ENCODE results near the gene AMDHD2.
"Not testable (repeated sequence)": the region's sequence is repeated elsewhere in the genome, so short reads cannot be mapped to it uniquely, and the experiment has no call there.

Gene AMDHD2

GRCh38 chr16:2567506-2567905 is 47.3 kb downstream of the AMDHD2 start:
- no CpG with 5 or more reads among the region's 6 CpGs for WGBS, 2 experiments (ENCODE audit: insufficient coverage in 2 of 2)
- H3K9me3 ChIP-seq (ENCODE audit: control insufficient read depth, low read length); H3K4me1 ChIP-seq (ENCODE audit: control insufficient read depth, insufficient read depth, low read length, poor library complexity, severe bottlenecking); H3K27ac ChIP-seq (ENCODE audit: low read depth, low read length, severe bottlenecking); H3K4me3 ChIP-seq (ENCODE audit: extremely low read depth, insufficient read depth, low read length, poor library complexity, severe bottlenecking); H3K36me3 ChIP-seq (ENCODE audit: control insufficient read depth, insufficient read depth, low read length): not testable (repeated sequence)

- no CpG with 5 or more reads among the region's 11 CpGs for WGBS, 2 experiments (ENCODE audit: insufficient coverage in 2 of 2)
- H3K27ac ChIP-seq (ENCODE audit: low read depth, low read length, severe bottlenecking); H3K9me3 ChIP-seq (ENCODE audit: control insufficient read depth, low read length); H3K4me3 ChIP-seq (ENCODE audit: extremely low read depth, insufficient read depth, low read length, poor library complexity, severe bottlenecking); H3K4me1 ChIP-seq (ENCODE audit: control insufficient read depth, insufficient read depth, low read length, poor library complexity, severe bottlenecking); H3K36me3 ChIP-seq (ENCODE audit: control insufficient read depth, insufficient read depth, low read length): not testable (repeated sequence)
Observed at GRCh38 chr16:2568573-2568972, 48.4 kb downstream of the AMDHD2 start.

GRCh38 chr16:2572704-2573103 is 52.5 kb downstream of the AMDHD2 start:
- not testable (repeated sequence) for H3K27ac ChIP-seq (ENCODE audit: low read depth, low read length, severe bottlenecking); H3K4me1 ChIP-seq (ENCODE audit: control insufficient read depth, insufficient read depth, low read length, poor library complexity, severe bottlenecking); H3K36me3 ChIP-seq (ENCODE audit: control insufficient read depth, insufficient read depth, low read length); H3K9me3 ChIP-seq (ENCODE audit: control insufficient read depth, low read length); H3K4me3 ChIP-seq (ENCODE audit: extremely low read depth, insufficient read depth, low read length, poor library complexity, severe bottlenecking)
- WGBS, 2 experiments (ENCODE audit: insufficient coverage in 2 of 2) = no CpG with 5 or more reads among the region's 6 CpGs

DNA sequence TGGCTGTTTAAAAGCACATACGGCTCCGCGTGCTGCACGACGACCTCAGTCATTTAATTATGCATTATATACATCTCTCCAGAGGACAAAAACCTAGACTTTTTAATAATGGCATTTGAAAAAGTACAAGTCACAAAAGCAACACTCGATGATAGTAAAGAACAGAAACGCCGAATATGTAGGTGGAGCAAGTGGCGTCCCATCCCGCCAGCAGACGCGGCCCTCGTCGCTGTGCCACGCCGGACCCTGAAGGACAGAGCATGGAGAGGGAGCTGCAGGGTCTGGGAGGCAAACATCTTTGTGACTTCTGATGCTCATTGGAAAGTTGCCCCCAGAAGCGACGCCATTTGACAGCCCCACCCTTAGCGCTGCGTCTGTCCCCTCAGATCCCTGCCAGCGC is 55.7 kb downstream of the AMDHD2 start:
- H3K4me1 ChIP-seq (ENCODE audit: control insufficient read depth, insufficient read depth, low read length, poor library complexity, severe bottlenecking); H3K27ac ChIP-seq (ENCODE audit: low read depth, low read length, severe bottlenecking); H3K9me3 ChIP-seq (ENCODE audit: control insufficient read depth, low read length); H3K36me3 ChIP-seq (ENCODE audit: control insufficient read depth, insufficient read depth, low read length); H3K4me3 ChIP-seq (ENCODE audit: extremely low read depth, insufficient read depth, low read length, poor library complexity, severe bottlenecking): not testable (repeated sequence)
- 100% methylated on average over 5 of the region's 21 CpGs; no CpG with 5 or more reads in 1 of the 2 experiments for WGBS, 2 experiments (ENCODE audit: insufficient coverage in 2 of 2)

DNA sequence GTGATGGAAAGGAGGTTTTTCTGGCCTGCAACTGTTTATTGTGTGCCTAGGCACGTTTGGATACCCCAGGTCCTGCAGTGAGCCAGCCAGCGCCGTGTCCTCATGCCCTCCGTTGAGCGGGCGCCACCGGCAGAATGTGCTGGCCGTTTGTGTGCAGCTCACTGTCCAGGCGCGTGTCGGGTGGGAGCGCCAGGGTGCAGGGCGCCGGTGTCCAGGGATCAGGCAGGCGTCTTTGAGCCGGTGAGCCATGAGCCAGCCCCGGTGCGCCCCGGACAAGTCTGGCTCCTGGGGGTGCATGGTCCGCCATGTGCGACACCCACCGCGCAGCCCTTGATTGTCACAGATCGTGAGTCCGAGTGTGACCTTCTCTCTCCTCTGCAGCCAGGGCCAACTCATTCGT is 56.9 kb downstream of the AMDHD2 start:
- H3K4me1 ChIP-seq (ENCODE audit: control insufficient read depth, insufficient read depth, low read length, poor library complexity, severe bottlenecking); H3K4me3 ChIP-seq (ENCODE audit: extremely low read depth, insufficient read depth, low read length, poor library complexity, severe bottlenecking); H3K9me3 ChIP-seq (ENCODE audit: control insufficient read depth, low read length); H3K27ac ChIP-seq (ENCODE audit: low read depth, low read length, severe bottlenecking); H3K36me3 ChIP-seq (ENCODE audit: control insufficient read depth, insufficient read depth, low read length): not testable (repeated sequence)
- WGBS, 2 experiments (ENCODE audit: insufficient coverage in 2 of 2) = no CpG with 5 or more reads among the region's 26 CpGs

DNA sequence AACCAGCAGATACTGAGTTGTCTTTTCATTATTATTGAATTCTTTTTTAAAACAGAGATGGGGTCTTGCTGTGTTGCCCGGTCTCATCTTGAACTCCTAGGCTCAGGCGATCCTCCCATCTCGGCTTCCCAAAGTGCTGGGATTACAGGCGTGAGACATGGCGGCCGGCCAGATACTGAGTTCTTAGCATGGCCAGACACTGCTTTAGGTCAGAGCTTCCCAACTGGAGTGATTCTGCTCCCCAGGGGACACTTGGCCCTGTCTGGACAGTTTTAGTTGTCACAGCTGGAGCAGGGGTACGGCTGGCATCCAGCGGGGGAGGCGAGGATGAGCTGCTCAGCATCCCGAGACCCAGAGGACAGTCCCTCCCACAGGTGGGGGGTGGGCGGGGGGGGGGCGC is 58.7 kb downstream of the AMDHD2 start:
- H3K4me3 ChIP-seq (ENCODE audit: extremely low read depth, insufficient read depth, low read length, poor library complexity, severe bottlenecking); H3K9me3 ChIP-seq (ENCODE audit: control insufficient read depth, low read length); H3K36me3 ChIP-seq (ENCODE audit: control insufficient read depth, insufficient read depth, low read length); H3K27ac ChIP-seq (ENCODE audit: low read depth, low read length, severe bottlenecking); H3K4me1 ChIP-seq (ENCODE audit: control insufficient read depth, insufficient read depth, low read length, poor library complexity, severe bottlenecking): not testable (repeated sequence)
- WGBS, 2 experiments (ENCODE audit: insufficient coverage in 2 of 2) = no CpG with 5 or more reads among the region's 12 CpGs

- WGBS, 2 experiments (ENCODE audit: insufficient coverage in 2 of 2) = no CpG with 5 or more reads among the region's 11 CpGs
Observed at GRCh38 chr16:2580143-2580542, 60.0 kb downstream of the AMDHD2 start.

GRCh38 chr16:2580818-2581217 is 60.6 kb downstream of the AMDHD2 start:
- H3K4me1 ChIP-seq (ENCODE audit: control insufficient read depth, insufficient read depth, low read length, poor library complexity, severe bottlenecking); H3K4me3 ChIP-seq (ENCODE audit: extremely low read depth, insufficient read depth, low read length, poor library complexity, severe bottlenecking); H3K27ac ChIP-seq (ENCODE audit: low read depth, low read length, severe bottlenecking); H3K9me3 ChIP-seq (ENCODE audit: control insufficient read depth, low read length); H3K36me3 ChIP-seq (ENCODE audit: control insufficient read depth, insufficient read depth, low read length): not testable (repeated sequence)
- no CpG with 5 or more reads among the region's 21 CpGs for WGBS, 2 experiments (ENCODE audit: insufficient coverage in 2 of 2)

More at GRCh38 chr16:2580143-2580542, 60.0 kb downstream of the AMDHD2 start:
- not testable (repeated sequence) for H3K4me1 ChIP-seq (ENCODE audit: control insufficient read depth, insufficient read depth, low read length, poor library complexity, severe bottlenecking); H3K36me3 ChIP-seq (ENCODE audit: control insufficient read depth, insufficient read depth, low read length); H3K4me3 ChIP-seq (ENCODE audit: extremely low read depth, insufficient read depth, low read length, poor library complexity, severe bottlenecking); H3K27ac ChIP-seq (ENCODE audit: low read depth, low read length, severe bottlenecking); H3K9me3 ChIP-seq (ENCODE audit: control insufficient read depth, low read length)

All from mesodermal cell (in vitro differentiated cells).